GM21737 (cell line): ENCODE measurements around the gene MACROH2A1.

Experiments
- ATAC-seq: cut with Tn5 transposase; IDR thresholded peaks from one replicate; pipeline ENCODE4 v1.9.1; 2021; ENCODE audit warnings: mild to moderate bottlenecking, moderate library complexity; ENCODE audit not compliant: unreplicated experiment

The MACROH2A1 gene

GRCh38 chr5:135398160-135398854 lies 724 bp downstream of the MACROH2A1 start:
- peak; percentile 29 for ATAC-seq

DNA sequence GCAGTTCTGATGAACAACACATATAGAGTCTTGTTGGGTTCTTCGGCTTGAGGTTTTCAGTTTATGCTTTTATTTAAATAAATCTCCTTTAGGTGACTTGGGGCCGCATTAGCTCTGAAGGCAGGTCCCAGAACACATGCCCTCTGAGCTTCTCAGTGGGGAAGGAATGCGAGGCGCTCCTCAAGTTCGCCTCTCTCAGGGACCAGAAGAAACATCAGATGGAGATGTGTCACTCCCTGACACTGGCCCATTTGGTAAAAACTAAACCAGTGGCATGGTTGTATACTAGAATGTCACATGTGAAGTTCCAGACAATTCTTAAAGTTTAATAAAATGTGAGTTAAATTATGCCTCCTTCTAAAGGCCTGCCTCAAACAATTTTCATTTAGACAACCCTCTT lies 1.9 kb downstream of the MACROH2A1 start:
- ATAC-seq, result no peak

DNA sequence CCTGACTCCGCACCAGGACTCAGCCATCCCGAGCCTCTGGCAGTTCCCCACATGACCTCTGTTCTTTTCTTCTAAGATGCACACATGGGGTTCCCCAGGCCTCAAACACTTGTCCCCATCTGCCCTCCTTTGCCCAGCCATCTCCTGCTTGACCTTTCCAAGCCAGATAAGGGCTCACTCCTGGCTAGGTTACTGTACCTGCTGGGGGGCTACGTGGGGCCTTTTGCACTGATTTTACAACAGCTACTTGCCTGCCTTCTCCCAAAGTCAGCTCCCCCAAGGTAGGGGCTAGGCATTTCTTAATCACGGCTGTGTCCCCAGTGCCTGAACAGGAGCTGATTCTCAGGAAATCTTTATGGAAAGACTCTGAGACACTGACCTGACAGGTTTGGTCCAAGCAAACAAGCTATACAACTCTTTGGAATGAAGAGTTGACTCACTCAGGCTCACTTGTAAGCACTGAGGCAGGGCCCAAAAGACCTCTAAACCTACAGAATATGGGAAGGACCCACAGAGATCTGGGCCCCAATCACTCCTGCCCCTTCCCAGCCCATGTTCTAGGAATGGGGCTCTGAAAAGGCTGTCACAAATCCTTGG lies 2.5 kb downstream of the MACROH2A1 start:
- ATAC-seq, result no peak

GRCh38 chr5:135395866-135396265 lies 3.2 kb downstream of the MACROH2A1 start:
- ATAC-seq, result no peak

DNA sequence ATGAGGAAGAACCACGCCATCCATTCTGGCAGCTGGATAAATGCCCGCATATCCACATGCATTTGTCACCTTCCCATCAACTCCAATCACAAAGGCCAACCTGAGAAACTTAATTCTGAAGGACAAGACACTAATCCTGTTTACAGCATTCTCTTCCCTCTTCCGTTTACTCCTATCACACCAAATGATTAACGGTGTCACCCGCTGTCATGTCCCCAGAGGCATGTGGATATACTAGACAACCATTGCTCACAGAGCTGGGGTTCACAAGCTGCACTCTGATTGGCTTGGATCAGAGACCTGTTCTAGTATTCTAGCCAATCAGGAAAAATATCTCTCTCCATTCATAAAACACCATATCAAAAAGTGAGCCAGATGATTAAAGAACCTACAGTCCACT lies 3.6 kb downstream of the MACROH2A1 start:
- no peak for ATAC-seq

GRCh38 chr5:135394095-135394494 lies 4.9 kb downstream of the MACROH2A1 start:
- ATAC-seq, result no peak

- no peak for ATAC-seq
Observed at GRCh38 chr5:135393691-135394090, 5.3 kb downstream of the MACROH2A1 start.

DNA sequence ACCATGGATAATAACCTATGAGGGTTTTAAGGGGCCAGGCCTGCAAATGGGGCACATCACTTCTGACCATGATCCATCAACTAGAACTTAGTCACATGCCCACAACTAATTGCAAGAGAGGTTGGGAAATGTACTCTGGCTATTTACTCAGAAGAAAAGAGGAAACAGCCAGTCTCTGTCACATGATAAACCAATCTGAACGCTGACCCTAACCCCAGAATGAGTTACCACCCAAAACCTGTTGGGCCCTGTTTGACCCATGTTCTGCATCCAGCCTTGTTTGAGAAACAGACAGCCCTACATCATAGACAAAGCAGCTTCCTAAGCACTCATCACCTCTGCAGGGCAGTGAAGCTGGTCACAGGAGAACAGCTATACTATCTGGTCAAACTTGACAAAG lies 5.8 kb downstream of the MACROH2A1 start:
- ATAC-seq, result no peak

DNA sequence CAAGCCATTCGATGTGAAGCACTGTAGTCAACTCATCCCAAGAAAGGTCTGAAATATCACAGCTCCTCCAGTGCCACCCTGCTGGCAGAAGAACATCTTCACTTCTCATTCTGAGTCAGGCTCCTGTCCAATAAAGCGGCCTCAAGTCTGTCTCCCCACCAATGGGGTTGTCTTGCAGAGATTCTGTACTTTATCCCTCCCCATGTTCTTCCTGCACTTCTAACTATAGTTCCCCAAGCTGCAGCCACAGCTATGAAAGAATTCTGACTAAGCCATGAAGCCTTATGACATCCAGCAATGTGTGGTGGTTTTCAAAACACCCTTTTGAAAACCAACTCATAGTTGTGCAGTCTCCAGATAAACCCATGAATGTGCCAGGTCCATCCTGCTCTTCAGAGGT lies 6.8 kb downstream of the MACROH2A1 start:
- no peak for ATAC-seq

DNA sequence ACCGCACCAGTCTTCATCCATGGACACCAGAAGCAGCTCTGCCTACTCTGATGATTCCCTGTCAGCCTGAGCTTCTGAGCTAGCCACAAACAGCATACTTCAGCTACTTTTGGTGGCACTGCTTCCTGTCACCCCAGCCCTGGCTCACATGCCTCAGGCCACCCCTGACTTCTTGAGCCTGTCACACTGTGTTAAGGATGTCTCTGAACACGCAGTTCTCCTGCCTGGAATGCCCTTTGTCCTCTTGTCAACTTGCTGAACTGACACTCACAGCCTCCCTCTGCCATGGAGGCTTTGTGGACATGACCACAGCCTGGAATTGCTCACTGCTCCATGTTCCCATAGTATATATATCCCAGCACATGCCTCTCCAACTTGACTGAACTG lies 7.2 kb downstream of the MACROH2A1 start:
- ATAC-seq, result no peak

DNA sequence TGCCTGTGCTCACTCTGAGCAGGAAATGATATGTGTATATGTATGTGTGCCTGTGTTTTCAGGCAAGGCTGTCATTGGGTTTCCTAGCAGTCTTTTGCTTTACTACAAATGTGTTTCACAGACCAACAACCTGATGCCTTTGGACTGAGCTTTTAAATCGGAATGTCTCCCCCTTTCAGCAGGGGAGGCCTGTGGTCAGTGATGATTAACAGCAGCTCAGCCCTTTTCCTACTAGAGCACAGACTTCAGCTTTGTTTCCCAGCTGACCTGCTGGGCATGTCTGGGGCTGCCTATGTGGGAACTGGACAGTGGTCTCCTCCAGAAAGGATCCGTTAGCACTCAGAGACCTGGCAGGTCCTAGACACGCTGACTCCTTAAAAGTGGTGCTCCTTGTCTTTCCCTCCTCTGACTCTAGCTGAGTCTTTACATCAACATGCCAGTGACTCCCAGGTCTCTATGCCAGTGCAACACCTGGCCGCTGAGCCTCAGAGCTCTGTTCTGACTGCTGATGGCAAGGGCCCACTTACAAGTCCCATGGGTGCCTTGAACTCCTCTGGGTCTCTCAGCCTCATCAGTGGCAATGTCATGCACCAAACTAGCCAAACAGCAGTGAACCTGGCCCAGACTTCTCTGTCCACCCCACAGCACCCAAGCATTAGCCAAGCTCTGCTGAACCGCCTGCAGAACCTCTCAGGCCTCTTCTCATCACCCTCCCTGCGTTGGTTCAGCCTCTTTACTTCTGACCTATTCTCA lies 7.7 kb downstream of the MACROH2A1 start:
- ATAC-seq, result no peak

- no peak for ATAC-seq
Observed at GRCh38 chr5:135388860-135389435, 10.1 kb downstream of the MACROH2A1 start.

DNA sequence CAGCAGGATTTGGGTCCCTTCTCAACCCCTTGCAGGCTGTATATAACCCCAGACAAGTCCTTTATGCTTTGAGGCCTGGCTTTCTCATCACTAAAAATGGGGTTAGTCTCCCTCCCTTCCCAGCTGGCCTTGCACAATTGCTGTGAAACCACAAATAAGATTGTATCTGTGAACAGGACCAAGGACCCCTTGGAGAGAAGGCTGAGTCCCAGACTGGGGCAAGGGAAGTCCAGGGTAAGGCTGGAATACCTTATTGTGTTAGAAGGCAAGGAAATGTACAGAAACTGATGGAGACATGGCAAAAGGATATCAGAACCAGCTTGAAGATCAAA lies 11.4 kb downstream of the MACROH2A1 start:
- ATAC-seq, result no peak

GRCh38 chr5:135386886-135387628 lies 12.0 kb downstream of the MACROH2A1 start:
- ATAC-seq, result no peak

- no peak for ATAC-seq
Observed at GRCh38 chr5:135386096-135386495, 12.9 kb downstream of the MACROH2A1 start.

DNA sequence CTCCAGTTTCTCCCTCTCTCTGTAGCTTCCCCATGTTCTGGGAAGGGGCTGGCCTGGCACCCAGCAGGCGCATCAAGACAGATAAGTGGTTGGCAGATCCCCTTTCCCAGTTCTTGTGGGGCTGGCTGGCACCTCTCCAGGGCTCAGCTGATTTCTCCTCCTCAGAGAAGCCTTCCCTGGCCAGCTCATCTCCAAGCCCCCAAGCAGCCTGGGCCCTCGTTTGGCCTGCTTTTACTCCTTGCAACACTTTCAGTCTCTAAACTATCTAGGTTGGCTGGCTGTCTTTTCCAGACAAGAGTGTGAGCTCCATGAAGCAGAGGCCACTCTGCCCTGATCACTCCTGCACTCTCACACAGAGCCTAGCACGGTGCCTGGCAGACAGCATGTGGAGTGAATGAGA lies 13.5 kb downstream of the MACROH2A1 start:
- ATAC-seq, result no peak

DNA sequence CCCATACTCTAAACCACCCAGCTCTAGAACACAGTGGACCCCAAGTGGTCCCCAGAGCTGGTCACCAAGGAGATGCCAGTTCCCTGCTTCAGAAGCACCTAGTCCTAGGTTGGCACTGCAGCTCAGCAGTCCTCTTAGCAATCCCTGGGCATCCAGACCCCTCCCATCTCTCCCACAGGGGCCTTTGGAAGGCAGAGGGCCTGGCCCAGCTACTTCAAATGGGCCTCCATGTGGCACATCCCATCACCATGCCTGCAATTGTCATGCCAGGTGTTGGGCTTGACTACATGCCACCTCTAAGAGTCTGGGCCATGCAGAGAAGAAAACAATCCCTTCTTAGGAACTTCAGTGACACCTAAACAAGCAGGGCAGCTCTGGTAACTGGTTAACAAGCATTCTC lies 14.1 kb downstream of the MACROH2A1 start:
- ATAC-seq, result no peak

DNA sequence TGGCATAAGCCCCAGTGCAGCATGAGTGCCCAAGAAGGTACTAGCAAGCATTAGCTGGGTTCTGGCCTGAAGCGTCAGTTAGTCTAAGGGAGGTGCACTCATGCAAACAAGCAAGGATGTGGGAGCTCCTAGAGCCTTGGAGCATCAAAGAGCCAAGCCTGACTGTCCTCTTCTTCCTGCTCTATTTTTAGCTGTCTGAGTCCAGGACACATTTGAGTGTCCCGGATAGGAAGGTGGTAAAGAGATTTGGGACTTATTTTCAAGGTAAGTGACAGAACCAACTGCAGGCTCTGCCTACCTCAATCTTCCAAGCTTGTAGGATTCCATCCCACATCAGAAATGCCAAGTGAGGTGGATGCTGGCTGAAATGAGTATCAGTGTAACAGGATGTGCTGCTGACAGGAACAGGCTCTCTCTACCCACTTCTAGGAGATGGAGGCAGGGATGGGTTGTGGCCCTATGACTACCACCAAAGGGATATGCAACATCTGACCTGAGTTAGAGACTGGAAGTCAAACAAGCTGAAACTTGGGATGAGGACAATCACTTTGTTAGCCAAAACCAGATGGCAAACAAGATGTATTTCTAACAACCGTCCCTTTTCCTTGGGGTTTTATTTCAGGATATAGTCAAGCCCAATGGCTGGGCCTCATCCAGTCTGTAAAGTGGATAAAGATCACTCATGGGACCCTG lies 15.1 kb downstream of the MACROH2A1 start:
- no peak for ATAC-seq

GRCh38 chr5:135382981-135383380 lies 16.1 kb downstream of the MACROH2A1 start:
- no peak for ATAC-seq

DNA sequence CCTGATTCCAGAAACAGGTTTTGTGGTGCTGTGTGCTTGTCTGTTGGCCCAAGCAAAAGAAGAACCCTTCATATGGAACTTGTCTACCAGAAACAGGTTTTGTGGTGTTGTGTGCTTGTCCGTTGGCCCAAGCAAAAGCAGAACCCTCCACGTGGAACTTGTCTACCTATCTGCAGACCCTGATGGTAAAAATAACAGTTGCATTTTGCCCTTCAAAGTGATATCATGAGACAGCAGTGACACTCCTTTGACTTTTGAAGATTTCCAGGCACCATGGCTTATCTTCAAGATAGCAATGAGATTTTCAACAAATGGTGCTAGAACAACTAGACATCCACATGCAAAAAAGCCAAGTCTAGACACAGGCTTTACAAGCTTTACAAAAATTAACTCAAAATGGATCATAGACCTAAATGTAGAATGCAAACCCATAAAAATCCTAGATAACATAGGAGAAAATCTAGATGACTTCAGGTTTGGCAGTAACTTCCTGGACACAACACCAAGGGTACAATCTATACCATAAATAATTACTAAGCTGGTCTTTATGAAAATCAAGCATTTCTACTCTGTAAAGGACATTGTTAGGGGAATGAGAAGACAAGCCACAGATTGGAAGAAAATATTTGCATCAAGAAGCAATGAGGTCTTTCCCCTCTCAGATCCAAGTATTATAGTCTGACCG lies 16.8 kb downstream of the MACROH2A1 start:
- no peak for ATAC-seq
